ENCODE results near the gene TGFBR3. TPM values are rescaled to one million over a fixed set of nuclear protein-coding genes. Genes with fewer than 3 reads are reported as not detected.

The TGFBR3 gene
- total and polyA plus RNA-seq, 8 donors: 4.2 to 689 (median 71.5) TPM

GRCh38 chr1:91651243-91651642 is 234.7 kb downstream of the TGFBR3 start:
- Histone ChIP-seq H3K9me3 (no peaks in the 10 kb centered on the region), H3K27me3 (no peaks in the 10 kb centered on the region), H3K4me3 (no peak overlapping the region), H3K27ac (peak overlapping the region; percentile 49 to 80 (median 69)), H3K36me3 (no peaks in the 10 kb centered on the region), H3K4me1 (peaks cover 0 to 11% (median 9%) of the 10 kb centered on the region in 4 donors)
- WGBS, 5 donors: 83 to 88% (median 84%) methylated on average over 4 of the region's 4 CpGs
- no peak for TF ChIP-seq EP300 (IDR thresholded peaks at IDR 0.05)
- TF ChIP-seq, protein P1, sequence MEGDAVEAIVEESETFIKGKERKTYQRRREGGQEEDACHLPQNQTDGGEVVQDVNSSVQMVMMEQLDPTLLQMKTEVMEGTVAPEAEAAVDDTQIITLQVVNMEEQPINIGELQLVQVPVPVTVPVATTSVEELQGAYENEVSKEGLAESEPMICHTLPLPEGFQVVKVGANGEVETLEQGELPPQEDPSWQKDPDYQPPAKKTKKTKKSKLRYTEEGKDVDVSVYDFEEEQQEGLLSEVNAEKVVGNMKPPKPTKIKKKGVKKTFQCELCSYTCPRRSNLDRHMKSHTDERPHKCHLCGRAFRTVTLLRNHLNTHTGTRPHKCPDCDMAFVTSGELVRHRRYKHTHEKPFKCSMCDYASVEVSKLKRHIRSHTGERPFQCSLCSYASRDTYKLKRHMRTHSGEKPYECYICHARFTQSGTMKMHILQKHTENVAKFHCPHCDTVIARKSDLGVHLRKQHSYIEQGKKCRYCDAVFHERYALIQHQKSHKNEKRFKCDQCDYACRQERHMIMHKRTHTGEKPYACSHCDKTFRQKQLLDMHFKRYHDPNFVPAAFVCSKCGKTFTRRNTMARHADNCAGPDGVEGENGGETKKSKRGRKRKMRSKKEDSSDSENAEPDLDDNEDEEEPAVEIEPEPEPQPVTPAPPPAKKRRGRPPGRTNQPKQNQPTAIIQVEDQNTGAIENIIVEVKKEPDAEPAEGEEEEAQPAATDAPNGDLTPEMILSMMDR (IDR thresholded peaks at IDR 0.05): no peak
- no peak for TF ChIP-seq POLR2AphosphoS5 (IDR thresholded peaks at IDR 0.05)
- TF ChIP-seq POLR2A (IDR thresholded peaks at IDR 0.05): no peak
- DNase-seq: no peak
- intact Hi-C loops (cut with DNase I; ENCODE audit: low total_unique reads): no loop called here

GRCh38 chr1:91650764-91651163 is 235.2 kb downstream of the TGFBR3 start:
- intact Hi-C loops (cut with DNase I; ENCODE audit: low total_unique reads): no loop called here
- no peaks in the 10 kb centered on the region for H3K9me3 ChIP-seq
- DNase-seq: peak; percentile 26 to 76
- H3K4me3 ChIP-seq: no peak overlapping the region
- 62 to 78% (median 69%) methylated on average over 1 of the region's 1 CpG for WGBS, 5 donors
- H3K4me1 ChIP-seq: peaks cover 0 to 11% (median 9%) of the 10 kb centered on the region in 4 donors
- H3K27ac ChIP-seq: peak overlapping the region; percentile 49 to 80 (median 69)
- TF ChIP-seq POLR2A (IDR thresholded peaks at IDR 0.05): no peak
- TF ChIP-seq, protein P1 (IDR thresholded peaks at IDR 0.05): no peak
- TF ChIP-seq EP300 (IDR thresholded peaks at IDR 0.05): no peak
- TF ChIP-seq POLR2AphosphoS5 (IDR thresholded peaks at IDR 0.05): peak; percentile 42 to 84 (median 68)
- H3K36me3 ChIP-seq: no peaks in the 10 kb centered on the region
- H3K27me3 ChIP-seq: no peaks in the 10 kb centered on the region

DNA sequence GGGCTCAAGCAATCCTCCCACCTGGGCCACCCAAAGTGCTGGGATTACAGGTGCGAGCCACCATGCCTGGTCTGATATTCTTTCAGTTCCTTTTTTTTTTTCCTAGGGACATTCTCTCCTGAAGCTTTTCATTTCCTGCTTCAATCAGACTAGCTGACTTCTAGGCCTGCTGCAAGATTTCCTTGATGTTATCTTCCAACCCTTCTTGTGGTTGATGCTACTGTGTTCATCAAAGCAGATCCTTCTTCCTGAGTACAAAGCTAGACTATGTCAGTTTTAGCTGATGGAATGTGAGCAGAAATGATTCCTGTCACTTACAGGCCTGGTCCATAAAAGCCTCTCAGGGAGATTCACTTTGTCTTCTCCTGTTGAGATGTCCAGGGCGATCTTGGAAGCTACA is 238.9 kb downstream of the TGFBR3 start:
- peaks cover 0 to 10% (median 7%) of the 10 kb centered on the region in 4 donors for H3K4me1 ChIP-seq
- WGBS, 5 donors: 90 to 96% (median 94%) methylated on average over 2 of the region's 2 CpGs
- intact Hi-C loops (cut with DNase I; ENCODE audit: low total_unique reads): no loop called here

GRCh38 chr1:91645031-91645430 is 240.9 kb downstream of the TGFBR3 start:
- 66 to 76% (median 73%) methylated on average over 6 of the region's 6 CpGs for WGBS, 5 donors
- Histone ChIP-seq H3K36me3 (no peaks in the 10 kb centered on the region), H3K4me3 (no peak overlapping the region), H3K9me3 (peaks cover 0 to 1% (median 0%) of the 10 kb centered on the region in 4 donors), H3K27ac (no peak overlapping the region), H3K4me1 (no peaks in the 10 kb centered on the region), H3K27me3 (no peaks in the 10 kb centered on the region)
- TF ChIP-seq EP300 (IDR thresholded peaks at IDR 0.05) (no peak), POLR2AphosphoS5 (IDR thresholded peaks at IDR 0.05) (no peak)
- intact Hi-C loops (cut with DNase I; ENCODE audit: low total_unique reads): no loop called here
- DNase-seq: no peak

More for the DNA sequence above, 238.9 kb downstream of the TGFBR3 start:
- DNase-seq: no peak
- no peak overlapping the region for H3K4me3 ChIP-seq
- H3K36me3 ChIP-seq: no peaks in the 10 kb centered on the region
- H3K27ac ChIP-seq: no peak overlapping the region
- TF ChIP-seq, protein P1 (IDR thresholded peaks at IDR 0.05): no peak
- TF ChIP-seq EP300 (IDR thresholded peaks at IDR 0.05) (no peak), POLR2A (IDR thresholded peaks at IDR 0.05) (no peak), POLR2AphosphoS5 (IDR thresholded peaks at IDR 0.05) (no peak)
- no peaks in the 10 kb centered on the region for H3K27me3 ChIP-seq
- H3K9me3 ChIP-seq: no peaks in the 10 kb centered on the region

DNA sequence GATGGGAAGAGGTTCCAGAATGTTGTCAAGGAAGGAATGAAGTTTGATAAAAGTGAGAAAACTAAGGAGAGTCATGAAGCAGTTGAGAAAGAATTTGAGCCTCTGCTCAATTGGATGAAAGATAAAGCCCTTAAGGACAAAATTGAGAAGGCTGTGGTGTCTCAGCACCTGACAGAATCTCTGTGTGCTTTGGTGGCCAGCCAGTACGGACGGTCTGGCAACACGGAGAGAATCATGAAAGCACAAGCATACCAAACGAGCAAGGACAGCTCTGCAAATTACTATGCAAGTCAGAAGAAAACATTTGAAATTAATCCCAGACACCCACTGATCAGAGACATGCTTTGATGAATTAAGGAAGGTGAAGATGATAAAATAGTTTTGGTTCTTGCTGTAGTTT is 242.5 kb downstream of the TGFBR3 start:
- intact Hi-C loops (cut with DNase I; ENCODE audit: low total_unique reads): no loop called here
- no peak overlapping the region for H3K27ac ChIP-seq
- H3K36me3 ChIP-seq: no peaks in the 10 kb centered on the region
- DNase-seq: no peak
- H3K4me3 ChIP-seq: no peak overlapping the region
- H3K4me1 ChIP-seq: no peaks in the 10 kb centered on the region
- peaks cover 0 to 5% (median 0%) of the 10 kb centered on the region in 4 donors for H3K9me3 ChIP-seq
- WGBS, 5 donors: 78 to 93% (median 84%) methylated on average over 4 of the region's 4 CpGs
- TF ChIP-seq, protein P1 (IDR thresholded peaks at IDR 0.05): no peak
- TF ChIP-seq POLR2A (IDR thresholded peaks at IDR 0.05) (no peak), POLR2AphosphoS5 (IDR thresholded peaks at IDR 0.05) (no peak), EP300 (IDR thresholded peaks at IDR 0.05) (no peak)
- H3K27me3 ChIP-seq: no peaks in the 10 kb centered on the region

All from stomach (tissue), 9 donors.